ENCODE measurements around the gene DNM3. TPM values are rescaled to one million over a fixed set of nuclear protein-coding genes. Genes with fewer than 3 reads are reported as not detected.

Gene DNM3
- total RNA-seq, 1 donor from 2014 or later: 1.1 TPM

- Mint-ChIP-seq H3K9me3 (peaks cover 5% of the 10 kb centered on the region), H3K27ac (no peak overlapping the region), H3K36me3 (no peaks in the 10 kb centered on the region), H3K4me3 (no peak overlapping the region), H3K4me1 (peaks cover 9% of the 10 kb centered on the region), H3K27me3 (ENCODE audit: insufficient read depth, low read depth) (no peaks in the 10 kb centered on the region)
- H2AFZ ChIP-seq (replicated peaks): no peak overlapping the region
- no peaks in the 10 kb centered on the region for H3K79me2 ChIP-seq (ENCODE audit: low read depth)
- H3K36me3 ChIP-seq: no peaks in the 10 kb centered on the region
- H3K9me3 ChIP-seq (ENCODE audit: low read depth): no peaks in the 10 kb centered on the region
- no peak overlapping the region for H3K4me3 ChIP-seq
- H3F3A ChIP-seq (ENCODE audit: low read depth): no peaks in the 10 kb centered on the region
- H3K4me2 ChIP-seq: no peak overlapping the region
- DNase-seq (ENCODE audit: low spot score): no peak
- no peaks in the 10 kb centered on the region for H3K27me3 ChIP-seq
- no peak overlapping the region for H3K9ac ChIP-seq
- no peaks in the 10 kb centered on the region for H4K20me1 ChIP-seq (ENCODE audit: low read depth)
- H3K27ac ChIP-seq: no peak overlapping the region
- peaks cover 4% of the 10 kb centered on the region for H3K4me1 ChIP-seq
- TF ChIP-seq, protein P1, sequence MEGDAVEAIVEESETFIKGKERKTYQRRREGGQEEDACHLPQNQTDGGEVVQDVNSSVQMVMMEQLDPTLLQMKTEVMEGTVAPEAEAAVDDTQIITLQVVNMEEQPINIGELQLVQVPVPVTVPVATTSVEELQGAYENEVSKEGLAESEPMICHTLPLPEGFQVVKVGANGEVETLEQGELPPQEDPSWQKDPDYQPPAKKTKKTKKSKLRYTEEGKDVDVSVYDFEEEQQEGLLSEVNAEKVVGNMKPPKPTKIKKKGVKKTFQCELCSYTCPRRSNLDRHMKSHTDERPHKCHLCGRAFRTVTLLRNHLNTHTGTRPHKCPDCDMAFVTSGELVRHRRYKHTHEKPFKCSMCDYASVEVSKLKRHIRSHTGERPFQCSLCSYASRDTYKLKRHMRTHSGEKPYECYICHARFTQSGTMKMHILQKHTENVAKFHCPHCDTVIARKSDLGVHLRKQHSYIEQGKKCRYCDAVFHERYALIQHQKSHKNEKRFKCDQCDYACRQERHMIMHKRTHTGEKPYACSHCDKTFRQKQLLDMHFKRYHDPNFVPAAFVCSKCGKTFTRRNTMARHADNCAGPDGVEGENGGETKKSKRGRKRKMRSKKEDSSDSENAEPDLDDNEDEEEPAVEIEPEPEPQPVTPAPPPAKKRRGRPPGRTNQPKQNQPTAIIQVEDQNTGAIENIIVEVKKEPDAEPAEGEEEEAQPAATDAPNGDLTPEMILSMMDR (IDR thresholded peaks at IDR 0.05): no peak
- no peak for TF ChIP-seq EZH2 (IDR thresholded peaks at IDR 0.05)
- TF ChIP-seq EZH2phosphoT487 (IDR thresholded peaks at IDR 0.05): no peak
Measured at GRCh38 chr1:171865106-171865505, 23.8 kb downstream of the DNM3 start.

DNA sequence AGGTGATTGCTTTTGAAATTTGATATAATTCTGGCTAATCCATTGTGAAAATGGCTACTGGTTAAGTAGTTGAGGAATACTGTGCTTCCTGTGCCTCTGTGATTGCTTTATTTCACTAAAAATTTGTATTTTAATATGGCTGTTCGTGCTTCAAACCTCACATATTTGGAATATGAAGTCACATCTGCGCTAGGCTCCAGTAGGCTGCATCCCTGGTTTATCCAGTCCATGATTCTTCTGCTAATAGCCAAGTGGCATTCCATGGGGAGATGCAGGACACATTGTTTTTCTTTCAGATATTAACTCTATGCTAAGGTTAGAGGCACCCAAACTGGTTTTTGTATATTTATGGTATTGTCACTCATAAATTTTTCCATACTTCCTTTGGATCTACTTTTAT lies 25.9 kb downstream of the DNM3 start:
- no peaks in the 10 kb centered on the region for H3F3A ChIP-seq (ENCODE audit: low read depth)
- H3K9ac ChIP-seq: no peak overlapping the region
- Mint-ChIP-seq H3K4me3 (no peak overlapping the region), H3K36me3 (no peaks in the 10 kb centered on the region), H3K4me1 (peaks cover 9% of the 10 kb centered on the region), H3K27me3 (ENCODE audit: insufficient read depth, low read depth) (no peaks in the 10 kb centered on the region), H3K27ac (no peak overlapping the region), H3K9me3 (no peaks in the 10 kb centered on the region)
- no peak overlapping the region for H3K27ac ChIP-seq
- no peak for TF ChIP-seq EZH2phosphoT487 (IDR thresholded peaks at IDR 0.05)
- TF ChIP-seq EZH2 (IDR thresholded peaks at IDR 0.05): no peak
- TF ChIP-seq, protein P1 (IDR thresholded peaks at IDR 0.05): no peak
- no peaks in the 10 kb centered on the region for H4K20me1 ChIP-seq (ENCODE audit: low read depth)
- H3K27me3 ChIP-seq: no peaks in the 10 kb centered on the region
- H2AFZ ChIP-seq (replicated peaks): no peak overlapping the region
- H3K36me3 ChIP-seq: no peaks in the 10 kb centered on the region
- H3K4me1 ChIP-seq: peaks cover 4% of the 10 kb centered on the region
- no peak overlapping the region for H3K4me2 ChIP-seq
- no peak overlapping the region for H3K4me3 ChIP-seq
- no peak for DNase-seq (ENCODE audit: low spot score)
- no peaks in the 10 kb centered on the region for H3K9me3 ChIP-seq (ENCODE audit: low read depth)
- H3K79me2 ChIP-seq (ENCODE audit: low read depth): no peaks in the 10 kb centered on the region

DNA sequence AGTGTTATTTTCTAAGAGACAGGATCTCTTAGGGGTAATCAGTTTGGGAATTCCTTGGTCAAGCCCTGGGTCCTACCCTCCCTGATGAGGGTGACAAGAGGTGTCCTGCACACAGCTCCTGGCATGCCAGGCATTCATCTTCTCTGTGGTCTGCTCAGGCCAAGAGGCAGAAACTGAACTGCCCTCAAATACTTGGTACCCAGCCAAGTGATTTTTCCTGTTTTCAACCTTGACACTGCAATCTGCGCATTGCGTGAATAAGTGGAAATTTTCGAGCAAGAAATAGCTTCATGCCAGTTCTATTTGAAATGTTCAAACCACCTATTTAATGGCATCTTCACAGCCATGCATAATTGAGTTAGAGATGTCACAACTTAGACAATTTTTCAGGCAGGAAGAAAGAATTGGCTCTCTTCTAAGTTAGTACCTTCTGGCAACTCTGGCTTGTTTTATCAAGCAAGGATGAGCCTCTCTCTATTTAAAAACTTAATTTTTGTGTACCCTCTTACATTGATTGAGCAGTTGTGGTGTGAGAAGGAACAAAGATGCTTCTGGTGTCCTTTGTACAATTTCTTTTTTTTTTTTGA lies 27.0 kb downstream of the DNM3 start:
- no peak overlapping the region for H2AFZ ChIP-seq (replicated peaks)
- H4K20me1 ChIP-seq (ENCODE audit: low read depth): no peaks in the 10 kb centered on the region
- Mint-ChIP-seq H3K36me3 (no peaks in the 10 kb centered on the region), H3K27me3 (ENCODE audit: insufficient read depth, low read depth) (no peaks in the 10 kb centered on the region), H3K27ac (no peak overlapping the region), H3K4me1 (peaks cover 9% of the 10 kb centered on the region), H3K9me3 (no peaks in the 10 kb centered on the region), H3K4me3 (no peak overlapping the region)
- no peaks in the 10 kb centered on the region for H3K27me3 ChIP-seq
- no peak for DNase-seq (ENCODE audit: low spot score)
- H3K4me2 ChIP-seq: no peak overlapping the region
- H3K27ac ChIP-seq: no peak overlapping the region
- no peaks in the 10 kb centered on the region for H3K9me3 ChIP-seq (ENCODE audit: low read depth)
- H3K4me1 ChIP-seq: peaks cover 4% of the 10 kb centered on the region
- TF ChIP-seq EZH2 (IDR thresholded peaks at IDR 0.05) (no peak), EZH2phosphoT487 (IDR thresholded peaks at IDR 0.05) (no peak)
- no peaks in the 10 kb centered on the region for H3K36me3 ChIP-seq
- no peaks in the 10 kb centered on the region for H3K79me2 ChIP-seq (ENCODE audit: low read depth)
- no peak overlapping the region for H3K4me3 ChIP-seq
- no peak overlapping the region for H3K9ac ChIP-seq
- no peaks in the 10 kb centered on the region for H3F3A ChIP-seq (ENCODE audit: low read depth)

GRCh38 chr1:171869097-171869496 lies 27.8 kb downstream of the DNM3 start:
- Mint-ChIP-seq H3K27ac (no peak overlapping the region), H3K27me3 (ENCODE audit: insufficient read depth, low read depth) (no peaks in the 10 kb centered on the region), H3K4me3 (no peak overlapping the region), H3K9me3 (no peaks in the 10 kb centered on the region), H3K4me1 (peaks cover 9% of the 10 kb centered on the region), H3K36me3 (no peaks in the 10 kb centered on the region)
- no peak for DNase-seq (ENCODE audit: low spot score)
- no peaks in the 10 kb centered on the region for H3F3A ChIP-seq (ENCODE audit: low read depth)
- H4K20me1 ChIP-seq (ENCODE audit: low read depth): no peaks in the 10 kb centered on the region
- no peak overlapping the region for H3K4me3 ChIP-seq
- H3K79me2 ChIP-seq (ENCODE audit: low read depth): no peaks in the 10 kb centered on the region
- no peak overlapping the region for H3K9ac ChIP-seq
- H3K4me1 ChIP-seq: peaks cover 4% of the 10 kb centered on the region
- no peaks in the 10 kb centered on the region for H3K27me3 ChIP-seq
- no peak overlapping the region for H3K4me2 ChIP-seq
- no peaks in the 10 kb centered on the region for H3K9me3 ChIP-seq (ENCODE audit: low read depth)
- TF ChIP-seq, protein P1 (IDR thresholded peaks at IDR 0.05): no peak
- no peak for TF ChIP-seq EZH2 (IDR thresholded peaks at IDR 0.05)
- no peaks in the 10 kb centered on the region for H3K36me3 ChIP-seq
- no peak overlapping the region for H3K27ac ChIP-seq
- no peak overlapping the region for H2AFZ ChIP-seq (replicated peaks)

Data from neural progenitor cell (in vitro differentiated cells).